ENCODE data around the gene TMEM25. TPM values are rescaled to one million over a fixed set of nuclear protein-coding genes. Genes with fewer than 3 reads are reported as not detected.
"Not testable (repeated sequence)": the region's sequence is repeated elsewhere in the genome, so short reads cannot be mapped to it uniquely, and the experiment has no call there.

The TMEM25 gene
- 24.5 and 26.2 TPM in 2 replicates for total RNA-seq (2021)
- long read RNA-seq, transcript TMEM25-203 (9 exons, 1,456 nt): major isoform, 8 of 54 reads
- long read RNA-seq, partial matches to known transcripts: 14 of 54 reads
- long read RNA-seq, other reads (novel, unspliced or antisense): 28 of 54 reads

DNA sequence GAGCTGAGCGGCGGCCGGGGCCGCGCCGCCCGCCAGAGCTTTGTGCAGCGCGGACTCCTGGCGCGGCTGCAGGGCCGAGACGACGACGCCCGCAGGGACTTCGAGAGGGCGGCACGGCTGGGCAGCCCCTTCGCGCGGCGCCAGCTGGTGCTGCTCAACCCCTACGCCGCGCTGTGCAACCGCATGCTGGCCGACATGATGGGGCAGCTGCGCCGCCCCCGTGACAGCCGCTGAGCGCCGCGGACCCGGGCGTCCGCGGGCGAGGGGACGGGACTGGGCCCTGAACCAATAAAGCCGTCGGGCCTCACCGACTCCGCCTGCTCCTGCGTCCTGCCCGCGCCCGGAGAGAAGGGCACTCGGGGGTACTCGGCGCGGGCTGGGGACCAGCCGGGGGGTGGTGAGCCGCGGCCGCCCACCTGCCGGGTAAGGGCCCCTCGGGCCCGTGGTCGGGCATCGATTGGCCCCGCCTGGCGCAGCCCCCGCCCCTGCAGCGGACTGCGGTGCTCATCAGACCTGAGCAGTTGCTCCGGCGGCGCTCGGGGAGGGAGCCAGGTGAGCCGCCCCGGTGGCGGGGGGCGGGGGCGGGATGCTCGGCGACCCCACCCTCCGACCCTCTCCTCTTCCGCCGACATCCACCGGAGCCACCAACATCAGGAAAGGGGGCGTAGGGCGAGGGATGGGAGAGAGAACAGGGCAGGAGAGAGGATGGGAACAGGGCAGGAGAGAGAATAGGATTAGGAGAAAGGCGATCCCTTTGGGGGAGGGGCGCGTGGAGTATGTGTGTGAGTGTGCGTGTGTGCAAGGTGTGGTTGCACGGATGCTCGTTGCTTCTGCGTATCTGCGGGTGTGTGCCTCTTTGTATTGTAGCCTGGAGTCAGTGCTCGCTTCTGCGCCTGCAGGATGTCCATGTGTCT lies at the start of gene TMEM25:
TSS of gene TMEM25 (plus strand) at position 510 of the 914 bp plus-strand sequence. CDS start 610 bp downstream, outside the sequence.
- WGBS (ENCODE audit: extremely low coverage, insufficient read length, low lambda C conversion rate): no CpG with 5 or more reads among the region's 94 CpGs
- Mint-ChIP-seq H3K4me1 (peaks cover 38% of the 10 kb centered on the region in 2 experiments), H3K36me3 (ENCODE audit: insufficient read depth in 1 of 3, low read depth in 3 of 3) (peaks cover 0 to 7% (median 5%) of the 10 kb centered on the region in 3 experiments; a peak in 3 of 7 replicates), H3K9me3 (no peaks in the 10 kb centered on the region), H3K27me3 (ENCODE audit: low read depth) (peaks cover 5% of the 10 kb centered on the region; the same call in 1 of the 2 replicates), H3K4me3 (peak within 1 kb of the TSS; percentile 86 to 97), H3K27ac (peak within 1 kb of the TSS in 2 of 3 experiments; percentile 38 to 39; a peak in 3 of 7 replicates)
- H4K91ac ChIP-seq (ENCODE audit: insufficient read length, low read depth, low read length): no peak within 1 kb of the TSS
- no peak within 1 kb of the TSS for H3K18ac ChIP-seq (ENCODE audit: insufficient read length, low read depth, low read length)
- H2BK12ac ChIP-seq (ENCODE audit: insufficient read length, low read depth, low read length): no peak within 1 kb of the TSS
- no peaks in the 10 kb centered on the region for H3K79me2 ChIP-seq (ENCODE audit: insufficient read depth, low read length)
- no peaks in the 10 kb centered on the region for H4K20me1 ChIP-seq (ENCODE audit: control insufficient read depth, insufficient read depth, insufficient read length)
- no peak within 1 kb of the TSS for H4K5ac ChIP-seq (ENCODE audit: insufficient read length, low read depth, low read length)
- H3K14ac ChIP-seq (ENCODE audit: insufficient read depth, low read length): peak within 1 kb of the TSS; percentile 48
- H2BK20ac ChIP-seq (ENCODE audit: low read depth, low read length, poor library complexity, severe bottlenecking): no peak within 1 kb of the TSS
- no peak within 1 kb of the TSS for H3K4ac ChIP-seq (ENCODE audit: low read depth, low read length)
- peak; percentile 83 for DNase-seq
- no peak within 1 kb of the TSS for H2AK5ac ChIP-seq (ENCODE audit: insufficient read length, low read length)
- TF ChIP-seq, protein P1, sequence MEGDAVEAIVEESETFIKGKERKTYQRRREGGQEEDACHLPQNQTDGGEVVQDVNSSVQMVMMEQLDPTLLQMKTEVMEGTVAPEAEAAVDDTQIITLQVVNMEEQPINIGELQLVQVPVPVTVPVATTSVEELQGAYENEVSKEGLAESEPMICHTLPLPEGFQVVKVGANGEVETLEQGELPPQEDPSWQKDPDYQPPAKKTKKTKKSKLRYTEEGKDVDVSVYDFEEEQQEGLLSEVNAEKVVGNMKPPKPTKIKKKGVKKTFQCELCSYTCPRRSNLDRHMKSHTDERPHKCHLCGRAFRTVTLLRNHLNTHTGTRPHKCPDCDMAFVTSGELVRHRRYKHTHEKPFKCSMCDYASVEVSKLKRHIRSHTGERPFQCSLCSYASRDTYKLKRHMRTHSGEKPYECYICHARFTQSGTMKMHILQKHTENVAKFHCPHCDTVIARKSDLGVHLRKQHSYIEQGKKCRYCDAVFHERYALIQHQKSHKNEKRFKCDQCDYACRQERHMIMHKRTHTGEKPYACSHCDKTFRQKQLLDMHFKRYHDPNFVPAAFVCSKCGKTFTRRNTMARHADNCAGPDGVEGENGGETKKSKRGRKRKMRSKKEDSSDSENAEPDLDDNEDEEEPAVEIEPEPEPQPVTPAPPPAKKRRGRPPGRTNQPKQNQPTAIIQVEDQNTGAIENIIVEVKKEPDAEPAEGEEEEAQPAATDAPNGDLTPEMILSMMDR (conservative IDR thresholded peaks at IDR 0.05): no peak
- H3K79me1 ChIP-seq (ENCODE audit: insufficient read depth, low read depth, low read length, poor library complexity, severe bottlenecking): no peaks in the 10 kb centered on the region
- peak within 1 kb of the TSS; percentile 93 for H3K4me2 ChIP-seq (ENCODE audit: insufficient read depth, insufficient read length, low read length)
- peak within 1 kb of the TSS; percentile 60 for H3K9ac ChIP-seq (ENCODE audit: extremely low read depth, insufficient read length, low read length)
- H3K4me1 ChIP-seq (ENCODE audit: insufficient read depth, low read length): no peaks in the 10 kb centered on the region; the same call in 1 of the 2 replicates
- no peak within 1 kb of the TSS for H3K23ac ChIP-seq (ENCODE audit: insufficient read length, low read depth, low read length)
- H3K27ac ChIP-seq (ENCODE audit: insufficient read length, low read depth, low read length): no peak within 1 kb of the TSS
- no peak within 1 kb of the TSS for H4K8ac ChIP-seq (replicated peaks; ENCODE audit: insufficient read length, low read depth, low read length)
- H2BK15ac ChIP-seq (ENCODE audit: low read depth, low read length): no peak within 1 kb of the TSS
- H3K27me3 ChIP-seq (ENCODE audit: insufficient read depth, low read length): no peaks in the 10 kb centered on the region
- H2BK120ac ChIP-seq (ENCODE audit: low read depth, low read length, poor library complexity, severe bottlenecking): no peak within 1 kb of the TSS
- H3K56ac ChIP-seq (ENCODE audit: insufficient read length, low read depth, low read length): no peak within 1 kb of the TSS
- no peak within 1 kb of the TSS for H2AFZ ChIP-seq (ENCODE audit: low read length)
- peaks cover 10% of the 10 kb centered on the region for H3K23me2 ChIP-seq (ENCODE audit: insufficient read length, low read depth, low read length, poor library complexity, severe bottlenecking)
- H3T11ph ChIP-seq (ENCODE audit: low read length): no peak within 1 kb of the TSS
- H2BK5ac ChIP-seq (ENCODE audit: insufficient read length, low read length): no peak within 1 kb of the TSS
- H3K9me3 ChIP-seq (ENCODE audit: control insufficient read depth, low read depth, low read length): no peaks in the 10 kb centered on the region

DNA sequence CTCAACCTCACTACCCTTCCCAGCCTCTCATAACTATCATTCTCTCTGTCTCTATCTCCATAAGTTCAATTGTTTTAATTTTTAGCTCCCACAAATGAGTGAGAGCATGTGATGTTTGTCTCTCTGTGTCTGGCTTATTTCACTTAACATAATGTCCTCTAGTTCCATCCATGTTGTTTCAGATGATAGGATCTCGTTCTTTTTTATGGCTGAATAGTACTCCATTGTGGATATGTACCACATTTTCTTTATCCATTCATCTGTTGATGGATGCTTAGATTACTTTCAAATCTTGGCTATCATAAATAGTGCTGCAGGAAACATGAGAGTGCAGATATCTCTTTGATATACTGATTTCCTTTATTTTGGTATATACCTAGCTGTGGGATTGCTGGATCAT lies 49.8 kb upstream of the TMEM25 start:
- H3K9me3 Mint-ChIP-seq; DNase-seq; H2BK12ac ChIP-seq (ENCODE audit: insufficient read length, low read depth, low read length); H3K4ac ChIP-seq (ENCODE audit: low read depth, low read length); H2BK20ac ChIP-seq (ENCODE audit: low read depth, low read length, poor library complexity, severe bottlenecking); H3K4me3 Mint-ChIP-seq; H2AK5ac ChIP-seq (ENCODE audit: insufficient read length, low read length); H3K79me1 ChIP-seq (ENCODE audit: insufficient read depth, low read depth, low read length, poor library complexity, severe bottlenecking); H4K91ac ChIP-seq (ENCODE audit: insufficient read length, low read depth, low read length); H3K23me2 ChIP-seq (ENCODE audit: insufficient read length, low read depth, low read length, poor library complexity, severe bottlenecking); H2BK5ac ChIP-seq (ENCODE audit: insufficient read length, low read length); H2BK15ac ChIP-seq (ENCODE audit: low read depth, low read length); H3K27ac Mint-ChIP-seq; H3K9ac ChIP-seq (ENCODE audit: extremely low read depth, insufficient read length, low read length); H2BK120ac ChIP-seq (ENCODE audit: low read depth, low read length, poor library complexity, severe bottlenecking); H3K4me1 ChIP-seq (ENCODE audit: insufficient read depth, low read length); H3K56ac ChIP-seq (ENCODE audit: insufficient read length, low read depth, low read length); H2AFZ ChIP-seq (ENCODE audit: low read length); H3K27me3 Mint-ChIP-seq (ENCODE audit: low read depth); H3K9me3 ChIP-seq (ENCODE audit: control insufficient read depth, low read depth, low read length); H3K4me2 ChIP-seq (ENCODE audit: insufficient read depth, insufficient read length, low read length); H4K20me1 ChIP-seq (ENCODE audit: control insufficient read depth, insufficient read depth, insufficient read length); H3K27ac ChIP-seq (ENCODE audit: insufficient read length, low read depth, low read length); H3K4me1 Mint-ChIP-seq; H4K5ac ChIP-seq (ENCODE audit: insufficient read length, low read depth, low read length); H3K18ac ChIP-seq (ENCODE audit: insufficient read length, low read depth, low read length); H3K23ac ChIP-seq (ENCODE audit: insufficient read length, low read depth, low read length); H4K8ac ChIP-seq (replicated peaks; ENCODE audit: insufficient read length, low read depth, low read length); H3K27me3 ChIP-seq (ENCODE audit: insufficient read depth, low read length); H3K79me2 ChIP-seq (ENCODE audit: insufficient read depth, low read length); H3T11ph ChIP-seq (ENCODE audit: low read length); H3K14ac ChIP-seq (ENCODE audit: insufficient read depth, low read length): not testable (repeated sequence)
- H3K36me3 Mint-ChIP-seq (ENCODE audit: insufficient read depth in 1 of 3, low read depth in 3 of 3): peaks cover 48 to 90% (median 84%) of the 10 kb centered on the region in 3 experiments
- no CpG with 5 or more reads among the region's 1 CpG for WGBS (ENCODE audit: extremely low coverage, insufficient read length, low lambda C conversion rate)

Data from H9 (cell line).